GM18868 (cell line): Measurements from ENCODE around the gene COPS9.

Source experiments
- ATAC-seq: cut with Tn5 transposase; IDR thresholded peaks from one replicate; pipeline ENCODE4 v1.9.1; 2021; ENCODE audit warnings: mild to moderate bottlenecking, moderate library complexity; ENCODE audit not compliant: unreplicated experiment

COPS9 gene

DNA sequence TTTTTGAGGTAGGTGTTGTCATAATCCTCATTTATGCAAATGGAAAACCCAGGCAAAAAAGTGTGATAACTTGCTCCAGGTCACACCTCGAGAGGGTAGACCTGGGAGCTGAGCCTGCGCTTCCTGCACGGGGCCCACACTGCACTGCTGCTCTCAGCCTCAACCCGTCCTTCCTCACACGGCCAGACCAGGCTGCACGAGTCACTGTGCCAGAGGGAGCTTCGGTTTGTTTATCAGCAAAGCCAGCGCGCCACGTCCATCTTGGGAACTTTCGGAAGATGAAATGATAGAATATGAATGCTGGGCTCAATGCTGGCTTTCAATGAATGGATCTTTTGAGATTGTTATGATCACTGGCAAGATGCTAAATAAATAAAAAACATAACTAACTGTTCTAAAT, 14.4 kb downstream of the COPS9 start:
- ATAC-seq, result no peak

DNA sequence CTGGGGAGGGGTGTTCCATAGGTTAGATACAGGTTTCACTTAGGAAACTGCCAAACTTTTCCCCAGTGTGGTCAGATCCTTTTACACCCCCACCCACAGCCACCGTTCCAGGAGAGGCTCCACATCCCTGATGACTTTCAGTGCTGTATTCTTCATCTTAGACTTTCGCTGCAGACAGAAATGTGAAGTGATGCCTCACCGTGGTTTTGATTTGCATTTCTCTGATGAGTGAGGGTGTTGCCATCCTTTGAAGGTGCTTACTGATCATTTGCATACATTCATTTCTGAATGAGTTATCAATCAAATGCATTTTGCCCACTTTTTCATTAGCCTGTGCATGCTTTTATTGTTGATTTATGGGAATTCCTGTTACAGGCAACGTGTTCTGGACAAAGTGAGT, 14.9 kb downstream of the COPS9 start:
- ATAC-seq, result no peak

DNA sequence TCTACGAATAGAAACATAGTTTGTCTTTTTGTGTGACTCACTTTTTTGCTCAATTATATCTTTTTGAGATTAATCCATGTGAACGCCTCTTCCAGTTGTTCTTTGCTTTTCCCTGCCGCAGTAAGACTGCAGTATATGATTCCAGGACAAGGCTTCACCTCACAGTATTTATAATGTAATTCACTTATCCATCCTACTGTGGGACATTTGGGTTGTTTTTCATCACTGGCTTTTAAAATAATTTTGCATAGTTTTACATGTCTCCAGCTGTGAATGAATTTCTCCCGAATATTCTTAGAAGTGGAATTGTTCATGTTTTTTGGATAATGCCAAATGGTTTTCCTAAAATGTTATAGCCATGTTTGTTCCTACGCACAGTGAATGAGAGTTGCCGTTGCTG, 21.9 kb downstream of the COPS9 start:
- no peak for ATAC-seq

DNA sequence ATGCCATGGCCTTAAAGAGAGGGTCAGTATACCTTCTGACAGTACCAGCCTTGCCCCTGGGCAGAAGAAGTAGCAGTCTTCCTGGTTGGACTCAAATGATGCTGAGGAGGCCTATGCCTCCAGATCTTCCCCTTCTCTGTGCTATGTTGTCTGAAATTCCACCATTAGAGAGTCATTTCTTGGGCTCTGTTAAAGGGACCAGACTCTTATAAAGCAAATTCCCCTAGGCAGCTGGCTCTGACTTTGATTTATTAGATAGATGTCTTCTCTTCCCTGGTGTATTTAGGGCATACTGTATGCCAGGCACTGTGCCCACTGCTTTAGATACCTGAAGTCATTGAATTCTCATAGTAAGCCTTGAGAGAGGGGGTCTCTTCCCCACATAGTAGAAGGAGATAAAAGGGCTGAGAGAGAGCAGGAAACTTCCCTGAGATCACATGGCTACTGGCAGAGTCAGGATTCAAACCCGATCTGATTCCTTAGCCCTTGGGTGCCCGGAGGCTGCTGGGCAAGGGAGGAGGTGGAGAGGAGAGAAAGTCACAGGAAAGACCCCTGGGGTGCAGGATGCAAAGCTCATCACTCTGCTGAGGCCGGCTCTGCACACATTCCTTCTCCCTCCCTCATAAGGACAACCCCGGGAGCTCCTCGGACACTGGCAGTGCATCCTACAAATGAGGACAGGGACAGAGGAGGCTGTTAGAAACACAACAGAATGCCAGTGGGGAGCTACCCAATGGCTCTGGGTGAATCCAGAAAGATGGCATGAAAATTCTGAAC, 23.0 kb downstream of the COPS9 start:
- ATAC-seq, result no peak

DNA sequence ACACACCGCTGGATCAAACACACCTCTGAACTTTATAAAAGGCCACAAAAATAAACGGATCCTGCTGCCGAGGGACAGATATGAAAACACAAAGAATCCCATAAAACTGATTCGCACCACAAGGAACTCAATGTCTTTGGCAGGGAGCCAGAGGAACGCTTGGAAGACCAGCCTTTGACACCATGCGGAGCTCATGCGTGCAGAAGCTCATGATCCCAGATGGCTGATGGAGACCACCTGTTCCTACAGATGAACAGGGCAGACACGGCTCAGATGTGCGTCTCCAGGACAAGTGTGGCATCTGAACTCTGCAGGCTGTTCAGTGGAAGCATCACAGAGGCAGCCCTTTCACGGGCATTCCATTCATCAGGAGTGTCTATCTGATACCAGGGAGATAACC, 24.9 kb downstream of the COPS9 start:
- ATAC-seq, result no peak

DNA sequence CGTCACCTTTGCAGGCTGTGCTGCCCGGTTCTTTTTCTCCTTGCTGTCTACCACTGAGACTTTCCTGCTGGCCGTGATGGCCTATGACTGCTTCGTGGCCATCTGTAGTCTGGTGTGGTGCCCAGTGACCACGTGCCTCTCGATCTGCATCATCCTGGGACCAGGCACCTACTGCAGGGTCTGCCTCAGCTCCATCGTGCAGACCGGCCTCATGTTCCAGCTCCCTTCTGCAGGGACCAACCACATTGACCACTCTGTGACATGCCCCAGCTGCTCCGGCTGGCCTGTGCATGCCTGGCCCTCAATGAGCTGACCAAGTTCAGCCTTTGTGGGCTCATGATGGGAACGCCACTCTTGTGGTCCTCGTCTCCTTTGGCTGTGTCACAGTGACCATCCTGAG, 26.7 kb downstream of the COPS9 start:
- no peak for ATAC-seq

DNA sequence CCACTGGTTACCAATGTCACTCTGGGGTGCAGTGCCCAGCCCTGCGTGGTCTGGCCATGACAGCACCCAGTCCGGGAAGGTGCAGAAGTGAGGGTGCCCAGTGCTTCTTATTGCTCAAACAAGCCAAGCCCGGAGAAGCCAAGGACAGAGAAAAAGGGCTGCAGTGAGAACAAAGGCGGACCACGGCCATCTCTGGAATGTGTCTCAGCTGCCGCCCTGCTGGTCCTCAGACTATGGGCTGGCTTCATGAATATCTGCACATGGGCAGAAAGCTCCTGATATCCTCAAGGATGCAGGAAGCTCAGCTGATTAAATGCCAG, 28.7 kb downstream of the COPS9 start:
- no peak for ATAC-seq

DNA sequence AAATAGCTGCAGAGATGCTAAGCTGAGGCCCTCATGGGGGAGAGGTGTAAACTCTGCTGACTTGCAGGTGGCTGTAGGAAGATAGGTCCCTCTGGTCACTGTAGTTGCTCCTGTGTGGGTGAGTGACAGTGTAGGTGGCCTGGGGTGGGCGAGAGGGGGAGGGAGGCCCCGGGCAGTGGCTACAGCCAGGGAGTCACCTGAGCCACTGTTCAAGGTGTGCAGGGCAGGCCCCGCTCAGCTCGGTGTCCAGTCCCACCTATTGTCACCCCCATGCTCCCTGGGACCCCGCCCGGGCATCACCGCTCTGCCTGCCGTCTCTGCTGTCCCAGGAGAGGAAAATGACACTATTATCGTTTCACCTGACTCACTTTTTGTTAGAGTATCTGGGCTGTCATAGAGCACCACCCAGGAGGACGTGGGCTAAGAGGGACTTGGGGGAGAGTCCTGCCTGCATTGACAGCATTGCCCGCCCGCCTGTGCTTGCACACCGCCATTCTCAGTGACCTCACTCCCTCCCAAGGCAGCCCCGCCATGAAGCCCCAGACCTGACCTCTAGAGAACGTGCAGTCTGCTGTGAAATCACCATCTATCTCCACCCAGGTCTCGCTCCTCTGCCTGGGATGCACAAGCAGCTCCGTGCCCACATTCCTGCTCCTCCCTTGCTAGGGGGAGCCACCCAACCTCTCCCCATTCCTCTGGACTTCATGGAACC, 29.2 kb downstream of the COPS9 start:
- no peak for ATAC-seq

DNA sequence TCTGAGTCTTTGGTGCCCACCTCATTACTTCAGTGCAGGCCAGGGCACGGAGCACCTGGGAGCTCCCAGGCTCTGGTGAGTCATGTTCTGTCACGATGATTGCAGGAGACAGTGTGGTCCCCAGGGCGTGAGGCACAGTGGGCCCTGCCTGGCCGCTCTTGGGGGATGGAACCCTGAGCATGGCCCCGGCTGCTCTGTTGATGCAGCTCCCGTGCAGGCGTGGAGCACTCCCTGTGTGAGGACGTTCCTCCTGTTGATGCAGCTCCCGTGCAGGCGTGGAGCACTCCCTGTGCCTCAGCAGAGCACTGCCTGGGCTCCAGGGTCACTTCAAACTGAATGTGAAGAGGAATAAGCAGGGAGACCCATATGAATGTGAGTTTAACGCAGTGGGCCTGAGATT, 30.1 kb downstream of the COPS9 start:
- ATAC-seq, result no peak

DNA sequence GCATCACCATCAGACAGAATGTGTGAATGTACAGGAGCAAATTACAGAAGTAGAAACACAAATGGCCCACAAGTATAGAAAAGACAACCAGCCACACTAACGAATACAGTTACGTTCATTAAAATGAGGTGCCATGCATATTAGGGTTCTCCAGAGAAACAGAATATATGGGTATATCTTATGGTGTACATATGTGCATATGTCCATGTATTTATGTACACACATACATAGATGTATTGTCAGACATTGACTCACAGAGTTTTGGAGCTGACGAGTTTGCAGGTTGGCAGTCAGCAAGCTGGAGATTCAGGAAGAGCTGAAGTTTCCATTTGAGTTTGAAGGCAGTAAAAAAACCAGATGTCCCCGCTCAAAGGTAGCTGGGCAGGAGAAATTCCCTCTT, 33.0 kb downstream of the COPS9 start:
- no peak for ATAC-seq

DNA sequence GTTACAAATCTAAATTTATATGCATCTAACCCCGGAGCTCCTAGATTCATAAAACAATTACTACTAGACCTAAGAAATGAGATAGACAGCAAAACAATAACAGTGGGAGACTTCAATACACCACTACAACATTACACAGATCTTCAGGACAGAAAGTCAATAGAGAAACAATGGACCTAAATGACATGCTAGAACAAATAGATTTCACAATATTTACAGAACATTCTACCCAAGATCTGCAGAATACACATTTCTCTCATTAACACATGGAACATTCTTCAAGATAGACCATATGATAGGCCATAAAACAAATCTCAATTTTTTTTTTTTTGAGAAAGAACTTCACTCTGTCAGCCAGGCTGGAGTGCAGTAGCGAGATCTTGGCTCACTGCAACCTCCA, 37.8 kb downstream of the COPS9 start:
- ATAC-seq, result no peak

DNA sequence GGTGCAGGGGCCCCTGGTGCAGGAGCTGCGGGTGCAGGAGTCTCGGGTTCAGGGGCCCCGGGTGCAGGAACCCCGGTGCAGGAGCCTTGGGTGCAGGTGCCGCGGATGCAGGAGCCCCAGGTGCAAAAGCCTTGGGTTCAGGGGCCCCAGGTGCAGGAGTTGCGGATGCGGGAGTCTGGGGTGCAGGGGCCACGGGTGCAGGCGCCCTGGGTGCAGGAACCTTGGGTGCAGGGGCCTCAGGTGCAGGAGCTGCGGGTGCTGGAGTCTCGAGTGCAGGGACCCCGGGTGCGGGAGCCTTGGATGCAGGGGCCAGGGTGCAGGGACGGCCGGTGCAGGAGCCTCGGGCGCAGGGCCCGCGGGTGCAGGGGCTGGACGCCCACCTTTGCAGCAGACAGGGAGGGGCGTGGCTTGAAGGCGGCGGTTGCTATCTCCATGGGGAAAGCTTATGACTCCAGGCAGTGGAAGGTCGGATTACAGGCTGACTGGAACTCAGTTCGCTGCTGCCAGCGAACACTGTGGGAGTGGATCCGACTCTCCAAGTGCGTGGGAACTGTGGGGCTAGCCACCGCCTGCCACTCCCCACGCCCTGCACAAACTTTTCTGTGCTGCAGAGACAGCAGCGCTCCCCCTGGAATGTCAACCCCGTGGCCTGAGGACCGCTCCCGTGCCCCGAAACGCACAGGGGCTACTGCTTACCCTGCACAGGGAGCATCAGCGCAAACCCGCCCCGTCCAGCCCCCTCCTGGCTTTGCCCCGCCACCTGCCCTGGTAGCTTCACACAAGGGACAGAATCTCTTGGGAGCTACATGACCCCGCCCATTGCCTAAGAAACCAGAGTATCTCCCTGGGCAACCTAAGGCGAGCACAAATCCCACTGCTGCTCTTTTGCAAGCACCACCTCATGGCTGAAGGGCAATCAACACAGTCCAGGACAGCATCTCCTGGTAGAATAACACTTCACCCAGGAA, 40.3 kb downstream of the COPS9 start:
- ATAC-seq, result no peak

DNA sequence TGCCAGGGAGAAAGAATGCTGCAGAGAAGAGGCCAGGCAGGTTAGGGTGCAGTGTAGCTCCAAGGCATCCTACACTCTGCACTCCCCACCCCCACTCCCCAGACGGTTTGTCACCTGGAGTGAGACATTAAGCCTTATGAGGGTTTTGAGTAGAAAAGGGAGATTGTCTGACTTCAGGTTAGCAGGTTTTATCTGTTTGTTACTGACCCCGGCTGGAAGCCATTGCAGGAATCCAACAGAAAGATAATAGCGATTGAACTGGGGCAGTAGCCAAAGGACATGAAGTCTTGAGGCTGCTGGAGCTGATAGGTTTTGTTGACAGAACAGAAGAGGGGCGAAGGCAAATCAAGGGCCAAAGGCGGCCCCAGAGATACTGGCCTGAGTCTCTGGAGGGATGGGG, 46.8 kb downstream of the COPS9 start:
- no peak for ATAC-seq

DNA sequence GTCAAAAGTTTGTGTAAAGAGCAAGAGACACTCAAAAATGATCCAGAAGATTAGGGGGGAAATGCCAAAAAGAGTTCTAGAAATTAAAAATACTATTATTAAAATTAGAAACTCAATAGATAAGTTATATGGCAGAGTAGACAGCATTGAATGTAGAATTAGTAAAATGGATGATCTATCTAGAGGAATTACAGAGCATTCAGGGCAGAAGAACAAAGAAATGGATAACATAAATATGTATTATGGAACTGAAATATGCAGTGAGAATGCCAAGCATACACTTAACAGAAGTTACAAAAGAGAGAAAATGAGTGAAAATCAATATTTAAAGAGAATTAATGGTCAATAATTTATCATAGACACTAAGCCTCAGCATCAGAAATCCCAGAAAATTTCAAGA, 49.5 kb downstream of the COPS9 start:
- no peak for ATAC-seq
